PC-9 (cell line): Measurements from ENCODE around the gene SLC35D2. TPM values are rescaled to one million over a fixed set of nuclear protein-coding genes. Genes with fewer than 3 reads are reported as not detected.

Experiments used
- BruUV-seq: library from RNA; stranded (reverse); fragments of 400-500 nt; replicated peaks from 2 replicates; lab custom pipeline; 2021; lab: Mats Ljungman, UMichigan
- CTCF ChIA-PET: fragments of 300-600 bp; sonication (Branson Sonifier 250); formaldehyde crosslinking; loops from one replicate; lab custom pipeline; 2022; ENCODE audit warnings: antibody characterized with exemption; lab: Charles Lee
- POLR2A ChIA-PET: fragments of 300-600 bp; sonication (Branson Sonifier 250); formaldehyde crosslinking; loops from one replicate; lab custom pipeline; 2022; ENCODE audit warnings: antibody characterized with exemption; ENCODE audit not compliant: unreplicated experiment; lab: Charles Lee
- DNase-seq, 2 experiments: peaks; one replicate each; pipeline versions ENCODE4 v3.0.0 to v3.0.0-alpha.2; 2015 to 2022; ENCODE audit warnings: mixed read lengths in 1 of 2
- H2AFZ ChIP-seq: fragments of 200-600 bp; sonication (generic); 2 replicates; pipeline ENCODE4 v1.8.1; 2017; ENCODE audit warnings: antibody characterized with exemption
- H3F3A ChIP-seq: fragments of 200-600 bp; sonication (generic); 2 replicates; pipeline ENCODE4 v1.8.1; 2017; ENCODE audit warnings: antibody characterized with exemption, mild to moderate bottlenecking, low read depth; ENCODE audit not compliant: insufficient read depth
- H3K27ac ChIP-seq: fragments of 200-600 bp; sonication (generic); 2 replicates; pipeline ENCODE4 v1.6.1; 2016; ENCODE audit warnings: mixed run types
- H3K27me3 ChIP-seq: fragments of 200-600 bp; sonication (generic); 2 replicates; pipeline ENCODE4 v1.6.1; 2016; ENCODE audit warnings: low read depth, mixed run types; ENCODE audit not compliant: insufficient read depth
- H3K36me3 ChIP-seq: fragments of 200-600 bp; sonication (generic); 2 replicates; pipeline ENCODE4 v1.6.1; 2016; ENCODE audit warnings: low read depth, mixed run types
- H3K4me1 ChIP-seq: fragments of 200-600 bp; sonication (generic); replicated peaks from 2 replicates; pipeline ENCODE4 v1.6.1; 2016; ENCODE audit warnings: mixed run types; ENCODE audit not compliant: insufficient read depth
- H3K4me2 ChIP-seq: fragments of 200-600 bp; sonication (generic); 2 replicates; pipeline ENCODE4 v1.6.1; 2017; ENCODE audit warnings: mixed run types
- H3K4me3 ChIP-seq: fragments of 200-600 bp; sonication (generic); 2 replicates; pipeline ENCODE4 v1.6.1; 2016; ENCODE audit warnings: mixed run types
- H3K79me2 ChIP-seq: fragments of 200-600 bp; sonication (generic); 2 replicates; pipeline ENCODE4 v1.6.1; 2017; ENCODE audit warnings: low read depth, mixed run types
- H3K9me2 ChIP-seq: fragments of 200-600 bp; sonication (generic); 2 replicates; pipeline ENCODE4 v1.8.1; 2017; ENCODE audit warnings: mild to moderate bottlenecking; ENCODE audit not compliant: insufficient read depth
- H3K9me3 ChIP-seq: fragments of 200-600 bp; sonication (generic); 2 replicates; pipeline ENCODE4 v1.8.1; 2016; ENCODE audit warnings: low read depth; ENCODE audit not compliant: insufficient read depth
- H4K20me1 ChIP-seq: fragments of 200-600 bp; sonication (generic); 2 replicates; pipeline ENCODE4 v1.8.1; 2017; ENCODE audit not compliant: insufficient read depth
- CTCF ChIP-seq: fragments of 200-600 bp; sonication (generic); conservative IDR thresholded peaks from 2 replicates; pipeline ENCODE4 v1.6.1; 2017; ENCODE audit warnings: mixed run types, antibody characterized with exemption, mild to moderate bottlenecking, moderate library complexity
- EZH2 ChIP-seq: fragments of 200-600 bp; sonication (generic); IDR thresholded peaks from 2 replicates; pipeline ENCODE4 v1.8.0; 2017; ENCODE audit warnings: antibody characterized with exemption, low read depth
- intact Hi-C: fragments of 100-400 bp; cut with micrococcal nuclease; formaldehyde crosslinking; loops from one replicate; pipeline ENCODE4 v1.10.0; 2022; ENCODE audit not compliant: unreplicated experiment
- total RNA-seq: library from RNA; stranded (reverse); gene quantifications from 2 replicates; pipeline ENCODE4 v1.2.3, GENCODE V29; 2021

Gene SLC35D2
- total RNA-seq, 1 experiment from 2014 or later = 27.6 TPM

GRCh38 chr9:96338299-96338698, 45.2 kb downstream of the SLC35D2 start:
- Histone ChIP-seq H4K20me1 (no peaks in the 10 kb centered on the region), H3K27me3 (no peaks in the 10 kb centered on the region), H3K9me2 (no peaks in the 10 kb centered on the region), H3K79me2 (no peaks in the 10 kb centered on the region), H3K4me2 (no peak overlapping the region), H3K4me1 (peaks cover 22% of the 10 kb centered on the region), H3F3A (peaks cover 21% of the 10 kb centered on the region), H3K27ac (no peak overlapping the region), H2AFZ (no peak overlapping the region), H3K9me3 (no peaks in the 10 kb centered on the region), H3K4me3 (no peak overlapping the region), H3K36me3 (no peaks in the 10 kb centered on the region)
- DNase-seq = no peak
- ChIA-PET CTCF (interaction anchor here (0.5 to 0.6 kb wide), 2 partner anchors 324 to 328 kb away, joined by 3 to 7 read pairs; no protein-coding TSS in a partner anchor), POLR2A (no interaction called here)
- TF ChIP-seq CTCF = no peak
- TF ChIP-seq EZH2 = no peak
- BruUV-seq = no TSS peak
- intact Hi-C loops = no loop called here

GRCh38 chr9:96333958-96334357, 49.6 kb downstream of the SLC35D2 start:
- Histone ChIP-seq H3K4me3 (no peak overlapping the region), H3K36me3 (no peaks in the 10 kb centered on the region; the same call in 1 of the 2 replicates), H3K27me3 (no peaks in the 10 kb centered on the region), H3K79me2 (no peaks in the 10 kb centered on the region), H3K4me2 (no peak overlapping the region), H4K20me1 (no peaks in the 10 kb centered on the region), H3K27ac (no peak overlapping the region), H3K9me2 (no peaks in the 10 kb centered on the region), H3F3A (peaks cover 9% of the 10 kb centered on the region), H3K4me1 (peaks cover 21% of the 10 kb centered on the region), H2AFZ (no peak overlapping the region), H3K9me3 (no peaks in the 10 kb centered on the region)
- no TSS peak for BruUV-seq
- intact Hi-C loops = no loop called here
- POLR2A ChIA-PET = no interaction called here
- DNase-seq = no peak
- TF ChIP-seq EZH2 (no peak), CTCF (no peak)
- CTCF ChIA-PET = no interaction called here

- Histone ChIP-seq H4K20me1 (no peaks in the 10 kb centered on the region), H3K9me3 (no peaks in the 10 kb centered on the region), H3K79me2 (no peaks in the 10 kb centered on the region), H3K27me3 (no peaks in the 10 kb centered on the region), H3K4me3 (no peak overlapping the region), H3K4me2 (peak overlapping the region; percentile 26; the same call in 1 of the 2 replicates), H3K9me2 (no peaks in the 10 kb centered on the region), H3K27ac (no peak overlapping the region), H2AFZ (no peak overlapping the region), H3F3A (0 out of 2 replicates have a peak, but pooled peaks cover 5% of the 10 kb centered on the region), H3K36me3 (no peaks in the 10 kb centered on the region; the same call in 1 of the 2 replicates), H3K4me1 (peaks cover 16% of the 10 kb centered on the region)
- intact Hi-C loops = loop anchor here (1.0 kb wide), 1 partner anchor 87 kb away; the partner anchor contains the start of gene ZNF367
- DNase-seq = peak; percentile 25 to 79
- ChIA-PET CTCF (no interaction called here), POLR2A (no interaction called here)
- TF ChIP-seq EZH2 (no peak), CTCF (no peak)
- BruUV-seq = no TSS peak
Measured at GRCh38 chr9:96331236-96331947, 52.1 kb downstream of the SLC35D2 start.
